Kidney epithelial cell (primary cell): ENCODE measurements around the gene C10orf67. TPM values are rescaled to one million over a fixed set of nuclear protein-coding genes. Genes with fewer than 3 reads are reported as not detected.

ENCODE experiments used
- DNase-seq: peaks from one replicate; pipeline ENCODE4 v3.0.0-alpha.2; 2010; ENCODE audit warnings: low read depth
- H3K27me3 ChIP-seq: 2 replicates; pipeline ENCODE4 v1.6.0; 2011; ENCODE audit warnings: low read length; ENCODE audit not compliant: control insufficient read depth, insufficient read depth
- H3K36me3 ChIP-seq: 2 replicates; pipeline ENCODE4 v1.5.1; 2011; ENCODE audit warnings: low read length; ENCODE audit not compliant: control insufficient read depth, insufficient read depth
- H3K4me3 ChIP-seq: 2 replicates; pipeline ENCODE4 v1.5.1; 2011; ENCODE audit warnings: low read depth, mild to moderate bottlenecking, control low read depth, low read length
- CTCF ChIP-seq: IDR thresholded peaks from 2 replicates; pipeline ENCODE4 v1.5.1; 2011; ENCODE audit warnings: mild to moderate bottlenecking, moderate library complexity, low read length, control low read depth, inconsistent platforms; ENCODE audit not compliant: insufficient read depth, poor library complexity, severe bottlenecking
- total RNA-seq: library from RNA; depleted of rRNA; stranded (reverse); fragments of >200 nt; gene quantifications from 2 replicates; pipeline ENCODE4 v1.2.3, GENCODE V29; 2015

C10orf67 gene
- total RNA-seq, 1 donor from 2014 or later: not detected

GRCh38 chr10:23294638-23295247 lies 49.9 kb downstream of the C10orf67 start:
- no peak for DNase-seq
- H3K36me3 ChIP-seq: no peaks in the 10 kb centered on the region
- H3K27me3 ChIP-seq: peaks cover 4% of the 10 kb centered on the region
- peak; percentile 46 for TF ChIP-seq CTCF
- H3K4me3 ChIP-seq: no peak overlapping the region

- Histone ChIP-seq H3K36me3 (no peaks in the 10 kb centered on the region), H3K27me3 (peaks cover 4% of the 10 kb centered on the region)
- TF ChIP-seq CTCF: no peak
These were observed 50.5 kb downstream of the C10orf67 start for GRCh38 chr10:23293973-23294590.

GRCh38 chr10:23293145-23293724 lies 51.4 kb downstream of the C10orf67 start:
- TF ChIP-seq CTCF: peak; percentile 77
- no peak for DNase-seq
- Histone ChIP-seq H3K4me3 (no peak overlapping the region), H3K27me3 (peaks cover 4% of the 10 kb centered on the region), H3K36me3 (no peaks in the 10 kb centered on the region)

More at GRCh38 chr10:23293973-23294590, 50.5 kb downstream of the C10orf67 start:
- no peak for DNase-seq
- no peak overlapping the region for H3K4me3 ChIP-seq

- Histone ChIP-seq H3K27me3 (peaks cover 4% of the 10 kb centered on the region), H3K36me3 (no peaks in the 10 kb centered on the region), H3K4me3 (no peak overlapping the region)
- no peak for DNase-seq
- no peak for TF ChIP-seq CTCF
These were observed 52.9 kb downstream of the C10orf67 start for GRCh38 chr10:23291551-23292334.

- H3K36me3 ChIP-seq: no peaks in the 10 kb centered on the region
- no peak for TF ChIP-seq CTCF
- H3K4me3 ChIP-seq: no peak overlapping the region
- H3K27me3 ChIP-seq: no peaks in the 10 kb centered on the region
- DNase-seq: no peak
These were observed 59.8 kb downstream of the C10orf67 start for GRCh38 chr10:23284674-23285335.
